ES-I3 (cell line): ENCODE results near the gene MLNR.
A peak's percentile ranks its signal among the peaks of the same experiment; 100 is the strongest.

Experiments used
- H3K36me3 ChIP-seq: 2 replicates; pipeline ENCODE4 v1.6.1; 2013; ENCODE audit warnings: mild to moderate bottlenecking, low read length, control low read depth, moderate library complexity; ENCODE audit not compliant: insufficient read depth
- H3K4me1 ChIP-seq: 2 replicates; pipeline ENCODE4 v1.6.1; 2013; ENCODE audit warnings: mild to moderate bottlenecking, control low read depth, low read length; ENCODE audit not compliant: insufficient read depth
- H3K9ac ChIP-seq: 2 replicates; pipeline ENCODE4 v1.6.1; 2013; ENCODE audit warnings: low read depth, mild to moderate bottlenecking, low read length, moderate library complexity
- H3K9me3 ChIP-seq: 2 replicates; pipeline ENCODE4 v1.6.1; 2013; ENCODE audit warnings: mild to moderate bottlenecking, low read length, moderate library complexity; ENCODE audit not compliant: control insufficient read depth, insufficient read depth

The MLNR gene, protein sequence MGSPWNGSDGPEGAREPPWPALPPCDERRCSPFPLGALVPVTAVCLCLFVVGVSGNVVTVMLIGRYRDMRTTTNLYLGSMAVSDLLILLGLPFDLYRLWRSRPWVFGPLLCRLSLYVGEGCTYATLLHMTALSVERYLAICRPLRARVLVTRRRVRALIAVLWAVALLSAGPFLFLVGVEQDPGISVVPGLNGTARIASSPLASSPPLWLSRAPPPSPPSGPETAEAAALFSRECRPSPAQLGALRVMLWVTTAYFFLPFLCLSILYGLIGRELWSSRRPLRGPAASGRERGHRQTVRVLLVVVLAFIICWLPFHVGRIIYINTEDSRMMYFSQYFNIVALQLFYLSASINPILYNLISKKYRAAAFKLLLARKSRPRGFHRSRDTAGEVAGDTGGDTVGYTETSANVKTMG

GRCh38 chr13:49220036-49220855 lies at the start of gene MLNR:
Gene MLNR, plus strand, starts transcription at chr13:49220338. Its CDS starts 0 bp downstream, at chr13:49220338.
- no peaks in the 10 kb centered on the region; the same call in 1 of the 2 replicates for H3K4me1 ChIP-seq
- H3K36me3 ChIP-seq: no peaks in the 10 kb centered on the region
- no peaks in the 10 kb centered on the region for H3K9me3 ChIP-seq
- peak within 1 kb of the TSS; percentile 65 for H3K9ac ChIP-seq

- Histone ChIP-seq H3K36me3 (no peaks in the 10 kb centered on the region), H3K9ac (no peak overlapping the region), H3K4me1 (no peaks in the 10 kb centered on the region), H3K9me3 (no peaks in the 10 kb centered on the region)
Measured at GRCh38 chr13:49171359-49171758, 48.8 kb upstream of the MLNR start.

DNA sequence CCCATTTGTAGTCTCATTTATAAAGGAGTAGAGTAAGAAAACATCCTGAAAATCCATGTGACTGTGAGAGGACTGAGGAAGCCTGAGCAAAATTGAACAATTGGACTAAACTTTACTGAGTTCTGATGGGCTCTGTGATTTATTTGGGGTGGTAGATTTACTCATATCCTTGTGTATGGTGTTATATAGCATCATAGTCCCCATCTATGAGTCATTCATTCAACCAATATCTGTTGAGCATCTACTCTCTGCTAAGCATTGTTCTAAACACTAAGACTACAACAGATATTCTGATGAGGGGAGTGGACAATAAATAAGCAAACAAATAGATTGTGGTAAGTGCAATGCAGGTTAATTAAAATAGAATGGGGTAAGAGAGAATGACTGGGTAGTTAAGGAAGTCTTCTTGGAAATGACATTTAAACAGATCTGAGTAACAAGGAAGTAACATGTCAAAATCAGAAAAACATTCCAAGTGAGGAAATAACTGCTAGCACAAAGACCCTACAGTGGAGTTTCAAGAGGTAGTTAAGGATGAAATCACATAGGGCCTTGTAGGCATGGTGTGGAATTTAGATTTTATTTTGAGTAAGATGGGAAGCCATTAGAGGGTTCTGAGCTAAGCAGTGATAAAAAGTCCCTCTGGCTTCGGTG lies 36.3 kb upstream of the MLNR start:
- Histone ChIP-seq H3K4me1 (peaks cover 4% of the 10 kb centered on the region; the same call in 1 of the 2 replicates), H3K36me3 (no peaks in the 10 kb centered on the region; the same call in none of the 2 replicates), H3K9ac (no peak overlapping the region), H3K9me3 (no peaks in the 10 kb centered on the region)

- H3K9me3 ChIP-seq: no peaks in the 10 kb centered on the region
- H3K9ac ChIP-seq: no peak overlapping the region
- no peaks in the 10 kb centered on the region; the same call in none of the 2 replicates for H3K36me3 ChIP-seq
- H3K4me1 ChIP-seq: peaks cover 4% of the 10 kb centered on the region; the same call in 1 of the 2 replicates
Measured at GRCh38 chr13:49184621-49185020, 35.5 kb upstream of the MLNR start.

- peaks cover 4% of the 10 kb centered on the region; the same call in 1 of the 2 replicates for H3K4me1 ChIP-seq
- H3K9me3 ChIP-seq: no peaks in the 10 kb centered on the region
- no peaks in the 10 kb centered on the region; the same call in none of the 2 replicates for H3K36me3 ChIP-seq
- no peak overlapping the region for H3K9ac ChIP-seq
Measured at GRCh38 chr13:49185264-49185663, 34.9 kb upstream of the MLNR start.

DNA sequence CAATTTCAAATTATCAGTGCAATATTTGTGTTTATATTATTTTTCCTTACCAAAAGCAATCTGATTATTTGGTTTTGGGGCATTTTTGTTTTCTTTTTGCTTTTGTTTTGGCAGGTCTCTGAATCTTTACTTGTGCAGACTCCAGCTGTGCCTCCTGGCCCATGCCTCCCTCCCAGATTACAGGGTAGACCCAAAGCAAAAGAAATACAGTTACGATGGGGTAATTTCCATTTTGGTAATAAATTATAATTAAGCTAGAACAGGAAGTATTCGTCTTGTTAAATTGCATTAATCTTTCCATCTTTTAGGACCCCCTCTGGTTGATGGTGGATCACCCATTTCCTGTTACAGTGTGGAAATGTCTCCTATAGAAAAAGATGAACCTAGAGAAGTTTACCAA lies 29.2 kb upstream of the MLNR start:
- no peaks in the 10 kb centered on the region; the same call in none of the 2 replicates for H3K36me3 ChIP-seq
- H3K4me1 ChIP-seq: no peaks in the 10 kb centered on the region
- H3K9ac ChIP-seq: no peak overlapping the region
- no peaks in the 10 kb centered on the region for H3K9me3 ChIP-seq

DNA sequence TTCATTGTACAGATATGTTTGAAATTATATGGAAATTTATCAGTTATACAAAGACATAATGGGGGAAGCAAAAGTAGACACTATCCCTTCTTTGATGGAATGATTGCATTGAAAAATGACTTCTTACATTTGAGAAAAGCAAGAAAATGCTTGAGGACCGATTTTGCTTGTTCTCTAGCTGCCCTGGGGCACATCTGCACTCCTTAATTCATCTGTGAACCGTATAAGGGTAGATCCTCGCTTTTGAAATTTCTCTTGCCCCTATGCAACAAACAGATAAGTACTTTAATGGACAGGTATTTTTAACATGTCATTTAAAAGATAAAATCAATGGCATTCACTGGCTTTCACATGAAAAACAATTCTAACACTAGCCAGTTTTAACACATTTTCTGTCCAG lies 13.5 kb upstream of the MLNR start:
- Histone ChIP-seq H3K9ac (no peak overlapping the region), H3K36me3 (peaks cover 7% of the 10 kb centered on the region; the same call in 1 of the 2 replicates), H3K9me3 (no peaks in the 10 kb centered on the region), H3K4me1 (no peaks in the 10 kb centered on the region)

GRCh38 chr13:49208619-49209018 lies 11.5 kb upstream of the MLNR start:
- no peak overlapping the region for H3K9ac ChIP-seq
- H3K36me3 ChIP-seq: peaks cover 3% of the 10 kb centered on the region; the same call in 1 of the 2 replicates
- H3K9me3 ChIP-seq: no peaks in the 10 kb centered on the region
- no peaks in the 10 kb centered on the region for H3K4me1 ChIP-seq

DNA sequence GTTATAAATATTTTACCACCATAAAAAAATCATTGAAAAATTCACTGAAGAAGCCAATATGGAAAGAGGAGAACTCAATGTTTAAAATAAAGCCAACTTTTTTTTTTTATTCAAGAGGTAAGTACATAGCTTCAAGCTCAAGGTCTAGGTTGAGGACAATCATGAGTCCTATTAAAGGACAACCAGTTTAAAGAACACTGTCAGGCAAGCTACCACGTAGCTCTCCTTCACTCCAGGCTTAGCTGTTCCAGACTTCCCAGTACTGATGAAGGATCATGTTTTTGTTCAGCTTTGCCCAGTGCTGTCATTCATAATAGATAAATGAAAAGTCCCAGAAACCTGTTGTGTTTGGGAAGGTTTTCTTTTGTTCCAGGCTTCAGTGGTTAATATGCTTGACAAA lies 10.0 kb upstream of the MLNR start:
- Histone ChIP-seq H3K9me3 (no peaks in the 10 kb centered on the region), H3K36me3 (0 out of 2 replicates have a peak, but pooled peaks cover 3% of the 10 kb centered on the region), H3K9ac (no peak overlapping the region), H3K4me1 (peaks cover 9% of the 10 kb centered on the region; the same call in 1 of the 2 replicates)

DNA sequence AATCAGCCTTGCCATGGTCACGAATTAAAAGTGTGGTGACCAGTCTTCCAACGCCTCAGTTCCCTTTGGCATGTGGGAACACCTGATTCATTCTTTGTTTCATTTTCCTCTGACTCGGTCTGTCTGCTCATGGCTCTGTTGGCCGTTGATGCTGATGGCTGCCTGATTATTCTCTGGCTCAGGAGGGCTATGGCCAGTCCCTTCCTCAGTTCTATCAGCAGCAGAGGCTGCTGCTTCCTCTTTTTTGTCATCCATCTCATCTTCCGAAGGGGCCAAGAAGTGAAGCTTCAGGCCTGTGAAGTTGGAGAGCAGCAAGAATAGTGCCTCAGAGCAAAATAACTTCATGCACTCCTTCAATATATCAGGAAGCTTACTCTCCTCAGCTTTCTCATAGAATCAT lies 9.5 kb upstream of the MLNR start:
- no peaks in the 10 kb centered on the region for H3K9me3 ChIP-seq
- H3K9ac ChIP-seq: no peak overlapping the region
- peaks cover 9% of the 10 kb centered on the region; the same call in 1 of the 2 replicates for H3K4me1 ChIP-seq

DNA sequence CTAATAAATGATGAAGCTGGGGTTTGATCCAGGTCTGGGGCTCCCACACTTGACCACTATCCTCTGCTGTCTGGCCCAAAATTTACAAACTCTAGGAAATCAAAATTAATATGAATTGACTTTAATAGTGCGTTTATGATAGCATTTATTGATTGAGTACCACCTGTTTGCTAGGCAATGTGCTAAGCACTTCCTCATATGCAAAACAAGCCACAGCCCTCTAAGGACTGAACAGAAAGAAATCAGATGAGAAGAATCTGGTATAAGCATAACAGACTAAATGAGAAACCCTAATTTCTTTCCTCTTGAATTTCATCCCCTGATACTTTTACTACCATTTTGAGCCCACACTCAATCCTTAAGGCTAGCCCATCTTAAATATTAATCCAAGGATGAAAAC lies 6.6 kb upstream of the MLNR start:
- Histone ChIP-seq H3K9me3 (no peaks in the 10 kb centered on the region), H3K4me1 (peaks cover 9% of the 10 kb centered on the region; the same call in 1 of the 2 replicates), H3K36me3 (no peaks in the 10 kb centered on the region), H3K9ac (no peak overlapping the region)

More for the DNA sequence above, 9.5 kb upstream of the MLNR start:
- 0 out of 2 replicates have a peak, but pooled peaks cover 3% of the 10 kb centered on the region for H3K36me3 ChIP-seq

DNA sequence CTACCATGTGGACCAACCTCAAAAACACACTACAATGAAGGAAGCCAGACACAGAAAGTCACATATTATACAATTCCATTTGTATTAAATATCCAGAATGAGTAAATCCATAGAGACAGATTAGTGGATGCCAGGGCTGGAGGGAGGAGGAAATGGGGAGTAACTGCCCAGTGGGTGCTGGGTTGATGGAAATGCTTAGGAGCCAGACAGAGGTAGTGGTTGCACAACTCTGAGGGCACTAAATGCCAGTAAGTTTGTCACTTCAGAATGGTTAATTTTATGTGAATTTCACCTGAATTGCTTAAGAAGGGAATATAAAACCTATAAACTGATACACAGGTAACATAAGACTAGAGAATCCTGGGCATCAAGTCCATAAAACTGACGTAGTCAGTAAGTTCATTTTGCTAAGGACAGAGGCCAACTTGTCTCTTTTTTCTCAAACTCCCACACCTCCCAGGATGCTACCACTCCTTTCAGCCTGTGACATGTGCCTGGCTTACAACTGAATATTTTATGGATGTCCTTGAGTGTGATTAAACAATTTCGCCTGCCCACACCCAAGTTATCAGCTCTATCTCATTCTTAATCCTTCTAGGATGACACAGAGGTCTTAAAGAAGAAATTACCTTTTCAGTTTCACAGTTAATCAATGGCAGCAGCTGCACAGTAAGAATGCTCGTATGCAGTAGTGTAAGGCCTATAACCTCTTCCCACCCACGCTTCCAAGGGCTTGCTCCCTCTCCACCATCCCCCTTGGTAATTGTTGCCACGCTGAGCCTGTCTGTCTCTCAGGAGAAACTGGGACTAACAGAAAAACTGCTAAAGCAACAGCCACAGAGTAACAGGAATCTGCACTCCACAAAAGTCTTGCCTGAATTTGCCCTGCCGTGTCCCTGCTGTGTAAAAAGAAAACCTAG lies 5.9 kb upstream of the MLNR start:
- Histone ChIP-seq H3K9me3 (no peaks in the 10 kb centered on the region), H3K4me1 (peaks cover 9% of the 10 kb centered on the region; the same call in 1 of the 2 replicates), H3K9ac (no peak overlapping the region), H3K36me3 (no peaks in the 10 kb centered on the region)

GRCh38 chr13:49214917-49215376 lies 5.2 kb upstream of the MLNR start:
- no peaks in the 10 kb centered on the region for H3K36me3 ChIP-seq
- no peaks in the 10 kb centered on the region for H3K9me3 ChIP-seq
- H3K9ac ChIP-seq: no peak overlapping the region
- peaks cover 9% of the 10 kb centered on the region; the same call in 1 of the 2 replicates for H3K4me1 ChIP-seq
